ENCODE measurements around the gene CAMK2G. TPM values are rescaled to one million over a fixed set of nuclear protein-coding genes. Genes with fewer than 3 reads are reported as not detected.
A peak's percentile ranks its signal among the peaks of the same experiment; 100 is the strongest.

The CAMK2G gene
- total RNA-seq, 3 donors from 2014 or later (not counting 1 experiment from before 2014, with no cell fraction given), result 53.6 to 73.8 (median 62.3) TPM

GRCh38 chr10:73910764-73911552 is 36.6 kb upstream of the CAMK2G start, which contains the start of gene PLAU:
PLAU (plus strand) TSS chr10:73911132; CDS start chr10:73911556, 424 bp downstream.
- Histone ChIP-seq H3K36me3 (ENCODE audit: control insufficient read depth, insufficient read depth, low read length) (no peaks in the 10 kb centered on the region), H3K4me1 (ENCODE audit: control insufficient read depth, insufficient read depth, low read length) (peaks cover 46% of the 10 kb centered on the region), H3K27me3 (ENCODE audit: control insufficient read depth, insufficient read depth, low read length) (peaks cover 30% of the 10 kb centered on the region), H3K27ac (ENCODE audit: low read length) (no peak within 1 kb of the TSS), H3K4me3 (ENCODE audit: low read length) (peak within 1 kb of the TSS; percentile 20), H3K9me3 (ENCODE audit: control insufficient read depth, insufficient read depth, low read length) (no peaks in the 10 kb centered on the region)
- no peaks in the 10 kb centered on the region for H3K36me3 Mint-ChIP-seq
- H3K9me3 Mint-ChIP-seq, result no peaks in the 10 kb centered on the region
- intact Hi-C loops (cut with micrococcal nuclease), result no loop called here
- peaks cover 31 to 34% of the 10 kb centered on the region in 2 donors for H3K4me1 Mint-ChIP-seq
- peaks cover 23 to 32% of the 10 kb centered on the region in 2 donors for H3K27me3 Mint-ChIP-seq (ENCODE audit: low read depth in 2 of 2)
- under 1% methylated on average over 74 of the region's 74 CpGs for WGBS (ENCODE audit: insufficient coverage)
- peak within 1 kb of the TSS; percentile 93 for H3K4me3 Mint-ChIP-seq
- peak within 1 kb of the TSS in 1 of 2 donors; percentile 91 for H3K27ac Mint-ChIP-seq
- DNase-seq, result peak; percentile 39 to 60
- TF ChIP-seq CTCF (IDR thresholded peaks at IDR 0.05), result no peak
- peak; percentile 28 to 56 (median 53) for ATAC-seq

GRCh38 chr10:73910401-73910763 is 36.0 kb upstream of the CAMK2G start:
- ATAC-seq, result peak in 2 of 3 donors; percentile 7 to 23
- Histone ChIP-seq H3K27ac (ENCODE audit: low read length) (no peak overlapping the region), H3K36me3 (ENCODE audit: control insufficient read depth, insufficient read depth, low read length) (no peaks in the 10 kb centered on the region), H3K4me1 (ENCODE audit: control insufficient read depth, insufficient read depth, low read length) (peaks cover 46% of the 10 kb centered on the region), H3K4me3 (ENCODE audit: low read length) (peak overlapping the region; percentile 20), H3K9me3 (ENCODE audit: control insufficient read depth, insufficient read depth, low read length) (no peaks in the 10 kb centered on the region), H3K27me3 (ENCODE audit: control insufficient read depth, insufficient read depth, low read length) (peaks cover 30% of the 10 kb centered on the region)
- TF ChIP-seq CTCF (IDR thresholded peaks at IDR 0.05), result no peak
- no peaks in the 10 kb centered on the region for H3K9me3 Mint-ChIP-seq
- H3K4me3 Mint-ChIP-seq, result peak overlapping the region; percentile 89
- peak in 1 of 2 donors; percentile 53 for DNase-seq
- intact Hi-C loops (cut with micrococcal nuclease), result no loop called here
- WGBS (ENCODE audit: insufficient coverage), result 46% methylated on average over 9 of the region's 9 CpGs
- H3K36me3 Mint-ChIP-seq, result no peaks in the 10 kb centered on the region
- H3K27me3 Mint-ChIP-seq (ENCODE audit: low read depth in 2 of 2), result peaks cover 26 to 33% of the 10 kb centered on the region in 2 donors
- H3K4me1 Mint-ChIP-seq, result peaks cover 31 to 34% of the 10 kb centered on the region in 2 donors
- H3K27ac Mint-ChIP-seq, result peak overlapping the region in 1 of 2 donors; percentile 72

DNA sequence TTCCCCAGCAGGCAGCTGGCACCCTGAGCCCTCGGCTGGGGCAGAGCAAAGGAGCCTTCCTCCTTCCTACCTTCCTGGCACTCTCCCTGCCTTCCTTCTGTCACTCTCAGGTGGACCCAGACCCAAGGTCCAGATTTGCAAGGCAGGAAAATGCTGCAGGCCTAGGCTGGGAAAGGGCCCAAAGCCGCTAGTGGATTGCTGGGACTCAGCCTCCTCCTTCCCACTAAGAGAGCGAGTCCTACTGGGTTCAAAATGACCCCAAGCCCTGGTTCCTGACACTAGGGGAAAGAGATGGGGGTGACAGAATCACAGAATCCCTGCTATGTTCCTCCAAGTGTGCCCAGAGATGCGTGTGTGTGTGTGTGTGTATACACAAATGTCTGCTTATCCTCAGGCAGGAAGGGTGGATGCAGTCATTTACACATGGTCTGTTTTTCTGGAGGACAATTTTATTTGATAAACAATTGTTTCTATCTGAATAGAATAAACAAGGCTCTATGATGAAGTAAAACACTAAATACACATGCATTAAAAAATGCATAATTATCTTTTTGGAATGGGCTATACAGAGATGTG is 35.3 kb upstream of the CAMK2G start:
- ATAC-seq, result no peak
- Mint-ChIP-seq H3K4me1 (peaks cover 31 to 34% of the 10 kb centered on the region in 2 donors), H3K4me3 (peak overlapping the region; percentile 89), H3K27me3 (ENCODE audit: low read depth in 2 of 2) (peaks cover 30 to 33% of the 10 kb centered on the region in 2 donors), H3K36me3 (no peaks in the 10 kb centered on the region), H3K9me3 (no peaks in the 10 kb centered on the region), H3K27ac (peak overlapping the region in 1 of 2 donors; percentile 54)
- H3K27me3 ChIP-seq (ENCODE audit: control insufficient read depth, insufficient read depth, low read length), result peaks cover 30% of the 10 kb centered on the region
- H3K36me3 ChIP-seq (ENCODE audit: control insufficient read depth, insufficient read depth, low read length), result no peaks in the 10 kb centered on the region
- H3K27ac ChIP-seq (ENCODE audit: low read length), result no peak overlapping the region
- peaks cover 46% of the 10 kb centered on the region for H3K4me1 ChIP-seq (ENCODE audit: control insufficient read depth, insufficient read depth, low read length)
- no peaks in the 10 kb centered on the region for H3K9me3 ChIP-seq (ENCODE audit: control insufficient read depth, insufficient read depth, low read length)
- intact Hi-C loops (cut with micrococcal nuclease), result loop anchor here (1.0 kb wide), 1 partner anchor 60 kb away; no protein-coding TSS in a partner anchor
- no peak for TF ChIP-seq CTCF (IDR thresholded peaks at IDR 0.05)
- DNase-seq, result no peak
- 71% methylated on average over 3 of the region's 4 CpGs for WGBS (ENCODE audit: insufficient coverage)
- H3K4me3 ChIP-seq (ENCODE audit: low read length), result no peak overlapping the region
